T-helper 1 cell (primary cell): ENCODE results near the gene CEP126.
A peak's percentile ranks its signal among the peaks of the same experiment; 100 is the strongest.
"Not testable (repeated sequence)": the region's sequence is repeated elsewhere in the genome, so short reads cannot be mapped to it uniquely, and the experiment has no call there.

Source experiments
- DNase-seq, 5 donors: peaks; one replicate each; pipeline ENCODE4 v3.0.0-alpha.2; 2012 to 2020

The CEP126 gene

GRCh38 chr11:101940901-101941520, 26.2 kb downstream of the CEP126 start:
- no peak for DNase-seq

DNA sequence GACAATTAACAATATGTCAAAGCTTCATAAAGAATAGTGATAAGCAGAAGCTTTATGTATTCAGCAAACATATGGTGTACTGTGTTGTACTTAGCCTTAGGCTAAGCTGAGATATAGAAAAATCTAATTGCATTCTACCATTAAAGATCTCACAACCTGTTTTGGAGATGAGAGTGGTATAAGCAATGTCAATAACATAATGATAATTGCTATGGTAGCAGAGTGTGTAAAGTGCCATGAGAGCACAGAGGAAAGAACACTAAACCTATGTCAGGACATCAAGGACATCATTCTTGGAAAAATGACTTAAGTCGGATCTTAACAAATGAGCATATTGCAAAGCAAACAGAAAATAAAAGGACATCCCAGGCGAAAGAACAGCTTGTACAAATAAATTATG, 30.1 kb downstream of the CEP126 start:
- DNase-seq: no peak

- DNase-seq: no peak
Observed at GRCh38 chr11:101945448-101945847, 30.6 kb downstream of the CEP126 start.

DNA sequence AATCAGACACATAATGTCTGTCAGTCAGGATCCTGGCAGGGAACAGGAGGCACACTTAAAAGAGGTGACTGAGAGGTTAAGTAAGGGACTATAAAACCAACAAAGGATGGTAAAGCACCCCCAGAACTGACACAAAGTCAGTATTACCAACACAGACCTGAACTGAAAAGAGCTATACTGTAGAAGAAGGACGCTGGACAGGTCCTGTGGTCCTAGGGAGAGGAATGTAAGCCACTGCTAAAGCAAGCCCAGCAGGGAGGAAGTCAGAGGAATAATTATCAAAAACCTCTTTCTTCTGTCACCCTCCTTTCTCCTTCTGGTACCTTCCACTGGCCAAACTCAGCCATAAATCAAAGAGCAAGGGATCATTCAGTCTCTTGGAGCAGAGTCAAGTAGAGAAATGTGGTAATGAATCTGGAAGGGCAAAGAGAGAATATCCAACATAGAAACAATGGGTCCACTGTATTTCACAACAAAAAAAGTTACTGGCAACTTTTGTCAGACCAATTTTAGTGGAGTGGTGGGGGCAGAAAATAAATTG, 34.9 kb downstream of the CEP126 start:
- no peak for DNase-seq

GRCh38 chr11:101955278-101955677, 40.5 kb downstream of the CEP126 start:
- no peak for DNase-seq

- DNase-seq: no peak
Observed at GRCh38 chr11:101955701-101956100, 40.9 kb downstream of the CEP126 start.

DNA sequence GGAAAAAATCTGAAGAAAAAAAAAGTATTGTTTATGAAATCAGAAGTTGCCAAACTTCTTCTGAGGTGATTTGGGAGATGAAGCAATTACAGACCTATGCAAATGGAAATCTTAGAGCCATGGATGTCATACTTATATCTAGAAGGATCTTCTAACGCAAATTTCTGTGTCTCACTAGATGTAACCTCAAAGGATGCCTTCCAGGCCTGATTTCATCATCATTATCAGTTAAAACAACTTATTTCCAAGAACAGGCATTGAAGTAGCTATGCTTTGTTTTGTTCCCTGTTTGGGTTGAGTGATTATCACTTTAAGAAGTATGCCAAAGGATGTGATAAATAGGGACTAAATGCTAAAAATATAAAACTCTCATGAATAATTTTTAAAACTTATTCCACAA, 45.4 kb downstream of the CEP126 start:
- DNase-seq: no peak

- not testable (repeated sequence) for DNase-seq
Observed at GRCh38 chr11:101964200-101964599, 49.4 kb downstream of the CEP126 start.

DNA sequence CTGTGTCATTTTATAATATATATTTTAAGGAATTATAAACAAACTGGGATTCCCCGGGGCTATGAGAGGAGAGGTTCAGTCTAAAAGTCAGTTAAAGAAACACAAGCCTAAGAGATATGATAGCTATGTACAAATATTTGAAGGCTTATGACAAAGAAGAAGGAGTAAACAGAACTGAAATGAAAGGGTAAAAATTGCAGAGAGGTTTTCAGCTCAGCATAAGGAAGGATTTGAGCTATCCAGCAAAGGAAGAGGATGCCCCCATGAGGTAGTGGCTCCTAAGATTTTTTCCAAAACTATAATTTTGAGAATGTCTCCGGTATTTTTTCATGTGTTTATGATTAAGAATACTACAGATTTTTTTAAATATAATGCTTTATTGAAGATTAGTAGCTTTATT, 59.4 kb downstream of the CEP126 start:
- no peak for DNase-seq

DNA sequence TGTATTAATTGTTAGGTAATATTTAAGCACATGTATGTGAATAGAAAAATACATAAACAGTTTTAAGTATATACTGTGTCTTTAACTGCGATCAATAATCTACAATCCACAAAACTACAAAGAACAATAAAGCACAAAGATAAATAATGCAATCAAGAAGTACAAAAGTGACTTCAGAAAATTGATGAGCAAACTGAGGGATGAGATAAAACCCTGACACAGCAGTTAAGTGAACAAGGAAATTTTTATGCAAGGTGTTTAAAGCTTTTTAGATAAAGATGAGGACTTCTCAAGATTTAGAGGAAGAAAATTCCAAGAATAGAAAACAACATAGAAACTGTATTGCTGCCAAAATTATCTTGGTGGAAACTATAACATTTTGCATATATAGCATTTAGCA, 60.0 kb downstream of the CEP126 start:
- DNase-seq: no peak

- no peak for DNase-seq
Observed at GRCh38 chr11:101975734-101976133, 60.9 kb downstream of the CEP126 start.

DNA sequence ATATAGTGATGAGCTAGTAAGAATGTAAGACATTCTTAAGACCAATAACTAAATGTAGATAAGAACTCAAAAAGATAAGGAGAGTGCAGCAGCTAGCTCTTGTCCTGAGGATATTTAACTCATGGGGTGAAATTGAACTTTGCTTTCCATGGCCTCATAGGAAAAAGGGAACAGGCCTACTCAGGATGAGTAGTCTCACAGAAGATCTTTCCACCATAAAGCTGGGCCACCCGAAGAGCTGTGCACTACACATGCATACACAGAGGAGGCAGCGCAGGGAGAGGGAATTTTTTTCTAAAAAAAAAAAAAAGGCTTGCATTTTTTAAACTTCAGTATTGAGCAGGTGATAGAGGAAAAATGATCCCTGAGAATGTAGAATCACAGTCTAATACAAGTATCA, 72.6 kb downstream of the CEP126 start:
- DNase-seq: no peak

DNA sequence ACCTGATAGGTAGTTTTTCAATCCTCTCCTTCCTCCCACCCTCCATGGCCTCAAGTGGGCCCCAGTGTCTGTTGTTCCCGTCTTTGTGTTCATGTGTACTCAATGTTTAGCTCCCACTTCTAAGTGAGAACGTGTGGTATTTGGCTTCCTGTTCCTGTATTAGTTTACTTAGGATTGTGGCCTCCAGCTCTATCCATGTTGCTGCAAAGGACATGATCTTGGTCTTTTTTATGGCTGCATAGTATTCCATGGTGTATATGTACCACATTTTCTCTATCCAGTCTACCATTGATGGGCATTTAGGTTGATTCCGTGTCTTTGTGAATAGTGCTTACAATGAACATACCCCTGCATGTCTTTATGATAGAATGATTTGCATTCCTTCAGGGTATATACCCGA, 78.4 kb downstream of the CEP126 start:
- no peak for DNase-seq

DNA sequence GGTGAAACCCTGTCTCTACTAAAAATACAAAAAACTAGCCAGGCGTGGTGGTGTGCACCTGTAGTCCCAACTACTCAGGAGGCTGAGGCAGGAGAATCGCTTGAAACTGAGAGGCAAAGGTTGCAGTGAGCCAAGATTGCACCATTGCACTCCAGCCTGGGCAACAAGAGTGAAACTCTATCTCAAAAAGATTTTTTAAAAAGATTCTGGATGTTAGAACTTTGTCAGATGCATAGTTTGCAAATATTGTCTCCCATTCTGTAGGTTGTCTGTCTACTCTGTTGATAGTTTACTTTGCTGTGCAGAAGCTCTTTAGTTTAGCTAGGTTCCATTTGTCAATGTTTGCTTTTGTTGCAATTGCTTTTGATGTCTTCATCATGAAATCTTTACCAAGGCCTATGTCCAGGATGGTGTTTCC, 79.3 kb downstream of the CEP126 start:
- DNase-seq: not testable (repeated sequence)

DNA sequence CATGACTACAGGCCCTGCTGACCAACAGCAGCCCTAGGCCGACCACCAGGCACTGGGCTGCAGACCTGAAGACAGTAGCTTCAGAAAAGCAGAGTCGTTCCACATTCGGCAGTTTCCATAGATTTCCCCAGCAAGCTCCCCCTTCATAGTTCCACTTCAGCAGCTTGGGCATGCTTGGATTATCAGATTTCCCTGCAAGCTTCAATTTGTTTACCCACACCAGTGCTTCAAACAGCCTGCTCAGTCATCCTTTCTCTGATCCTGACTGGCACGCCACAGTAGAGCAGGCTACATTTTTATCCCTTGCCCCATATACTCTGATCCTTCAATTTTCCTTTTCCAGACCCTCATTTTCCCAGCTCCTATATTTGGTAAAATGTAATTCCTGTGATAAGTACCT, 81.3 kb downstream of the CEP126 start:
- DNase-seq: no peak

DNA sequence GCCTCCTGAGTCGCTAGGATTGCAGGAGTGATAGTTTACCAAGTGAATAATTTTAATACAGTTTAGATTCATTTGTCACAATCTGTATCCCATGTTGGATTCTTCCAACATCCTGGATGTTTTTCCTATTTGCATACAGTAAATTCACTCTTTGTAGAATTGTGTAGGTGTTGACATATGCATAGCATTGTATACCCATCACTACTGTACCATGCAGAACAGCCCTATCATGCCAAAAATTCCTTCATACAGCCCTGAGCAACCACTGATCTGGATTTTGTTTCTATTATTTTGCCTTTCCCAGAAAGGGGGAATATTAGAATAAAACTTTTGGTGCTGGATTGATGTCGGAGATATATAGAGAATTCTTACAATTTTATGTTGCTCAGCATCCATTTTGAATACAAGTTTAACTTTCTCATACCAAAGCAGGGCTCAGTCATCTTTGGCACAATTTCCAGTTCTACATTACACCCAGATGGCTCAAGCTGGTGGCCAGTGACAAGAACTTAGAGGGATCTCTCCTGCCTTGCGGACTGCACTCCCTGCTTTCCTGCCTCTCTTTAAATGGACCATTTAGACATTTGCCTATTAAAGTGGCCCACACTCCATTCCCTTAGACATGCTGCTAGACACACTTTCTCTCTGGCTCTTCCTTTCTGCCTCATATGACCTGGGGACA, 87.0 kb downstream of the CEP126 start:
- no peak for DNase-seq

- DNase-seq: no peak
Observed at GRCh38 chr11:102004220-102004619, 89.4 kb downstream of the CEP126 start.

DNA sequence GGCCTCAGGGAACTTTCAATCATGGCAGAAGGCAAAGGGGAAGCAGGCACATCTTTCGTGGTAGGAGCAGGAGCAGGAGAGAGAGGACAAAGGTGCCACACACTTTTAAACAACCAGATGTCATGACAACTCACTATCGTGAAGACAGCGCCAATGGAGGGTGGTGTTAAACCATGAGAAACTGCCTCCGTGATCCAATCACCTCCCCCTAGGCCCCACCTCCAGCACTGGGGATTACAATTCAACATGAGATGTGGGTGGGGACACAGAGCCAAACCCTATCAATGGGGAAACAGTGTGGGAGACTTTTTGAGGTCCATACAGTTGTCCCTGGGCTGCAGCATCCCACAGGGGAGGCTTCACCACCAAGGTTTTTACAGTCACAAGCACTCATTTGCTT, 90.5 kb downstream of the CEP126 start:
- no peak for DNase-seq

GRCh38 chr11:102006835-102007566, 92.2 kb downstream of the CEP126 start:
- no peak for DNase-seq

- DNase-seq: peak in 1 of 5 donors; percentile 12
Observed at GRCh38 chr11:102007567-102008437, 93.0 kb downstream of the CEP126 start.

GRCh38 chr11:102010776-102011494, 96.1 kb downstream of the CEP126 start:
- DNase-seq: no peak

- DNase-seq: peak in 1 of 5 donors; percentile 30
Observed at GRCh38 chr11:102012946-102013345, 98.1 kb downstream of the CEP126 start.
